ENCODE measurements around the gene ARHGEF17.

GRCh38 chr11:73403541-73403940 lies 95.5 kb downstream of the ARHGEF17 start:
- TF ChIP-seq ZNF274 (IDR thresholded peaks at IDR 0.05; ENCODE audit: low read depth, low read length) (no peak), SUZ12 (IDR thresholded peaks at IDR 0.05; ENCODE audit: extremely low read depth, insufficient read depth, insufficient read length) (no peak)
